ENCODE data around the gene TMTC1. TPM values are rescaled to one million over a fixed set of nuclear protein-coding genes. Genes with fewer than 3 reads are reported as not detected.

Gene TMTC1
- total RNA-seq, 2 experiments from 2014 or later = not detected

DNA sequence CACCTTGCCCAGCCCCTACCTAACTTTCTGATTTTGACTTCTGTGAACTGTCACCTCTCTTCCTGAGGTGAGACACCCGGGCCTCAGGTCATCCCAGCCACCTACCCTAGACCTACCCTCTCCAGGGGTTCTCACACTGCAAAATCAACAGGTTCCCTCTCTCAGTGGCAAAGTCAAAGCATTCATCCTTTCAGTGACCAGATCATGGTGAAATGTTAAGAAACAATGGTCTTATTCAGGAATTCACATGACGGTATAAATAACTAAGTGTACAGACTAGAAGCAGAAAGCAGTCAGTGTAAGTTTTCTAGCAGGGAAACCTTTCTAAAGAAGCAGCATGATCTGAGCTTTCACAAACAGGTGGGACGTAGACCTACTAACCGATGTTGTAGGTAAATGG is 133.4 kb downstream of the TMTC1 start:
- ATAC-seq (ENCODE audit: poor library complexity) = no peak
- no peak overlapping the region for H3K27ac Mint-ChIP-seq
- ChIA-PET CTCF (no interaction called here), POLR2A (no interaction called here)
- no peak for TF ChIP-seq CTCF (IDR thresholded peaks at IDR 0.05)
- H3K9me3 Mint-ChIP-seq = no peaks in the 10 kb centered on the region
- no peaks in the 10 kb centered on the region for H3K27me3 ChIP-seq (ENCODE audit: control insufficient read depth in 1 of 2, insufficient read depth in 2 of 2, low read length in 2 of 2)
- H3K4me3 Mint-ChIP-seq = no peak overlapping the region
- intact Hi-C loops (cut with DNase I, micrococcal nuclease) = no loop called here
- no peaks in the 10 kb centered on the region for H3K4me1 Mint-ChIP-seq (ENCODE audit: low read depth)
- no peaks in the 10 kb centered on the region for H3K9me3 ChIP-seq (ENCODE audit: control insufficient read depth in 1 of 2, insufficient read depth in 1 of 2, low read length in 2 of 2)
- H3K36me3 Mint-ChIP-seq (ENCODE audit: low read depth) = no peaks in the 10 kb centered on the region
- H3K27ac ChIP-seq (ENCODE audit: low read depth in 1 of 2, low read length in 2 of 2) = no peak overlapping the region
- DNase-seq = no peak
- H3K36me3 ChIP-seq (ENCODE audit: insufficient read depth, low read length) = no peaks in the 10 kb centered on the region
- peaks cover 26% of the 10 kb centered on the region for H3K27me3 Mint-ChIP-seq
- no peak overlapping the region for H3K4me3 ChIP-seq (ENCODE audit: low read length)
- no peaks in the 10 kb centered on the region for H3K4me1 ChIP-seq (ENCODE audit: insufficient read depth, low read length)

DNA sequence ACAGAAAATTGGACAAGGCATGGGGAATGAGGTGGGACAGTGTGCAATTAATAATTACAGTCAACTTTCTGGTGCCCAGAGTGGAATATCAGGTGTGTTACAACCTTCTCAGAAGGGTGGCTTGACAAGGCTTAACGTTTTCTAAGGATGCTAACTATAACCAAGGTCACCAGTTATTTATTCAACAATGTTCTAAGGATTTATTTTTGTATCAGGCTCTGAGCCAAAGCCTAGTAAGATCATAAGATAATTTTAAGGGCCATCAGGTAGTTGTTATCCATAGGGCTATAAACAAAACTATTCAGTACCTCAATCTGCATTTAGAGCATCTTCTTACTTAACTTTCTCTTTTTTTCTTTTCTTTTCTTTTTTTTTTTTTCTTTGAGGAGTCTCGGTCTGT is 134.0 kb downstream of the TMTC1 start:
- Mint-ChIP-seq H3K4me1 (ENCODE audit: low read depth) (no peaks in the 10 kb centered on the region), H3K9me3 (no peaks in the 10 kb centered on the region), H3K27ac (no peak overlapping the region), H3K4me3 (no peak overlapping the region), H3K27me3 (peaks cover 26% of the 10 kb centered on the region), H3K36me3 (ENCODE audit: low read depth) (no peaks in the 10 kb centered on the region)
- intact Hi-C loops (cut with DNase I, micrococcal nuclease) = no loop called here
- no peak overlapping the region for H3K27ac ChIP-seq (ENCODE audit: low read depth in 1 of 2, low read length in 2 of 2)
- no peak for TF ChIP-seq CTCF (IDR thresholded peaks at IDR 0.05)
- no peak for DNase-seq
- POLR2A ChIA-PET = no interaction called here
- H3K9me3 ChIP-seq (ENCODE audit: control insufficient read depth in 1 of 2, insufficient read depth in 1 of 2, low read length in 2 of 2) = no peaks in the 10 kb centered on the region
- no peak overlapping the region for H3K4me3 ChIP-seq (ENCODE audit: low read length)
- H3K4me1 ChIP-seq (ENCODE audit: insufficient read depth, low read length) = no peaks in the 10 kb centered on the region
- CTCF ChIA-PET = no interaction called here
- no peaks in the 10 kb centered on the region for H3K27me3 ChIP-seq (ENCODE audit: control insufficient read depth in 1 of 2, insufficient read depth in 2 of 2, low read length in 2 of 2)
- ATAC-seq (ENCODE audit: poor library complexity) = no peak
- H3K36me3 ChIP-seq (ENCODE audit: insufficient read depth, low read length) = no peaks in the 10 kb centered on the region

DNA sequence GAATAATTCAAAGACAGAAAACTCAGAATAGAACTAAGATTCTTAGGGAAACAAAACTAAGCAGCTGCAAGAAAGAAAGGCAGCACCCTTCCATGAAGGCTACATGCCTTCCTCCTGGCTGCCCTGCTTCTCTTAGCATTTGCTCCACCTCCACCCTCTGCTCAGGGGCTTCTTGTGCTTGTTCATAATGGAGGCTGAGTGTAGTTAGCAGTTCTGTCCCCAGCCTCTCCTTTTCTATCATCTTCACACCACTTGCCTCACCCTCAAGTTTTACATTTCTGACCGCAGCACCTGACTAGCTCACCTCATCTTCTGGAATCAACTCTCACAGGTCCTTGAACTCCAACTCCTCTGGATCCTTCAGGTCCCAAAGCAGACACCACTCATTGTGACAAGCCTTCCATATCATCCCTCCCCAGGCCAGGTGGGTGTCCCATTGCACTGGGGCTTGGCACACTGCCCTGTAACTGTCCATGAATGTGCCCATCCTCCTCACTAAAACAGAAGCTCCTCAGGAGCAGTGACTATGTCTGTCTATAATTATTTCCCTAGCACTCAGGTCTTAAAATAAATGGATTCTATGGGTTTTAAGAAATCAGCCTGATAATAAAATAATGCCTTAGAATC is 139.1 kb downstream of the TMTC1 start:
- H3K27me3 Mint-ChIP-seq = peaks cover 4% of the 10 kb centered on the region
- ChIA-PET CTCF (no interaction called here), POLR2A (no interaction called here)
- Histone ChIP-seq H3K4me3 (ENCODE audit: low read length) (no peak overlapping the region), H3K4me1 (ENCODE audit: insufficient read depth, low read length) (no peaks in the 10 kb centered on the region), H3K27me3 (ENCODE audit: control insufficient read depth in 1 of 2, insufficient read depth in 2 of 2, low read length in 2 of 2) (no peaks in the 10 kb centered on the region), H3K9me3 (ENCODE audit: control insufficient read depth in 1 of 2, insufficient read depth in 1 of 2, low read length in 2 of 2) (peaks cover 0 to 7% of the 10 kb centered on the region in 2 experiments), H3K27ac (ENCODE audit: low read depth in 1 of 2, low read length in 2 of 2) (no peak overlapping the region), H3K36me3 (ENCODE audit: insufficient read depth, low read length) (no peaks in the 10 kb centered on the region)
- no peak for ATAC-seq (ENCODE audit: poor library complexity)
- no peaks in the 10 kb centered on the region for H3K4me1 Mint-ChIP-seq (ENCODE audit: low read depth)
- H3K27ac Mint-ChIP-seq = no peak overlapping the region
- H3K4me3 Mint-ChIP-seq = no peak overlapping the region
- TF ChIP-seq CTCF (IDR thresholded peaks at IDR 0.05) = no peak
- no peak for DNase-seq
- no peaks in the 10 kb centered on the region for H3K9me3 Mint-ChIP-seq
- intact Hi-C loops (cut with DNase I, micrococcal nuclease) = no loop called here
- H3K36me3 Mint-ChIP-seq (ENCODE audit: low read depth) = no peaks in the 10 kb centered on the region

Measured in CD4-positive, alpha-beta T cell (primary cell).